Fibroblast of lung (primary cell): ENCODE measurements around the gene SLC5A10. TPM values are rescaled to one million over a fixed set of nuclear protein-coding genes. Genes with fewer than 3 reads are reported as not detected.
"Not testable (repeated sequence)": the region's sequence is repeated elsewhere in the genome, so short reads cannot be mapped to it uniquely, and the experiment has no call there.

Experiments
- DNase-seq, 2 donors: peaks; one replicate each; pipeline versions ENCODE4 v3.0.0 to v3.0.0-alpha.2; 2010; ENCODE audit warnings: low read depth in 2 of 2
- H2AFZ ChIP-seq: 2 replicates; pipeline ENCODE4 v1.5.1; 2012; ENCODE audit warnings: low read length, control low read depth, inconsistent platforms
- H3K27ac ChIP-seq: 2 replicates; pipeline ENCODE4 v1.5.1; 2011; ENCODE audit warnings: low read length, control low read depth; ENCODE audit not compliant: insufficient read depth
- H3K27me3 ChIP-seq: 2 replicates; pipeline ENCODE4 v1.5.1; 2011; ENCODE audit warnings: mild to moderate bottlenecking, low read length; ENCODE audit not compliant: control insufficient read depth, insufficient read depth
- H3K36me3 ChIP-seq: 2 replicates; pipeline ENCODE4 v1.5.1; 2011; ENCODE audit warnings: low read length; ENCODE audit not compliant: control insufficient read depth, insufficient read depth
- H3K4me1 ChIP-seq: 2 replicates; pipeline ENCODE4 v1.5.1; 2011; ENCODE audit warnings: low read length; ENCODE audit not compliant: control insufficient read depth, insufficient read depth; ENCODE audit errors: extremely low read depth
- H3K4me2 ChIP-seq: 2 replicates; pipeline ENCODE4 v1.5.1; 2011; ENCODE audit warnings: low read length, control low read depth; ENCODE audit not compliant: insufficient read depth; ENCODE audit errors: extremely low read depth
- H3K4me3 ChIP-seq, 4 experiments: fragments of 200-600 bp in 1 of 4; sonication (generic) in 1 of 4; replicated peaks in 1 of 4; 2 replicates each; pipeline ENCODE4 v1.5.1; 2011 to 2016; ENCODE audit warnings: low read length in 4 of 4, low read depth in 3 of 4, mild to moderate bottlenecking in 3 of 4, control low read depth in 2 of 4, inconsistent platforms in 1 of 4, mixed read lengths in 1 of 4; ENCODE audit not compliant: insufficient read depth in 1 of 4; ENCODE audit errors: control extremely low read depth in 1 of 4
- H3K79me2 ChIP-seq: 2 replicates; pipeline ENCODE4 v1.5.1; 2012; ENCODE audit warnings: mild to moderate bottlenecking, low read length, inconsistent platforms; ENCODE audit not compliant: control insufficient read depth, insufficient read depth
- H3K9ac ChIP-seq: 2 replicates; pipeline ENCODE4 v1.5.1; 2011; ENCODE audit warnings: mild to moderate bottlenecking, low read length, control low read depth; ENCODE audit not compliant: insufficient read depth
- H3K9me3 ChIP-seq: 2 replicates; pipeline ENCODE4 v1.5.1; 2012; ENCODE audit warnings: low read depth, low read length; ENCODE audit not compliant: control insufficient read depth, insufficient read depth
- H4K20me1 ChIP-seq: 2 replicates; pipeline ENCODE4 v1.5.1; 2011; ENCODE audit warnings: low read length; ENCODE audit not compliant: control insufficient read depth, insufficient read depth; ENCODE audit errors: extremely low read depth
- EZH2 ChIP-seq: IDR thresholded peaks from 2 replicates; pipeline ENCODE4 v1.5.1; 2012; ENCODE audit warnings: low read length, control low read depth, mild to moderate bottlenecking; ENCODE audit errors: missing control alignments
- polyA plus RNA-seq, 2 donors: library from polyadenylated mRNA; depleted of rRNA in 1 of 2; stranded (reverse) in 1 of 2; unstranded in 1 of 2; fragments of >200 nt; gene quantifications; 2 replicates each; pipeline ENCODE4 v1.2.1, GENCODE V29; 2011 to 2012; ENCODE audit warnings: missing spikeins in 1 of 2
- total RNA-seq: library from RNA; depleted of rRNA; stranded (reverse); fragments of >200 nt; gene quantifications from 2 replicates; pipeline ENCODE4 v1.2.1, GENCODE V29; 2014
- TF ChIP-seq, protein P1 (sequence below), 2 donors: IDR thresholded peaks in 1 of 2; conservative IDR thresholded peaks in 1 of 2; 1 replicate in 1 of 2; 2 replicates in 1 of 2; pipeline ENCODE4 v1.5.1; 2011 to 2012; ENCODE audit warnings: low read length in 2 of 2, control low read depth in 1 of 2, inconsistent platforms in 1 of 2, low read depth in 1 of 2, mild to moderate bottlenecking in 1 of 2

SLC5A10 gene
- total and polyA plus RNA-seq, 2 donors (not counting 1 experiment from before 2014, with no cell fraction given) = not detected

DNA sequence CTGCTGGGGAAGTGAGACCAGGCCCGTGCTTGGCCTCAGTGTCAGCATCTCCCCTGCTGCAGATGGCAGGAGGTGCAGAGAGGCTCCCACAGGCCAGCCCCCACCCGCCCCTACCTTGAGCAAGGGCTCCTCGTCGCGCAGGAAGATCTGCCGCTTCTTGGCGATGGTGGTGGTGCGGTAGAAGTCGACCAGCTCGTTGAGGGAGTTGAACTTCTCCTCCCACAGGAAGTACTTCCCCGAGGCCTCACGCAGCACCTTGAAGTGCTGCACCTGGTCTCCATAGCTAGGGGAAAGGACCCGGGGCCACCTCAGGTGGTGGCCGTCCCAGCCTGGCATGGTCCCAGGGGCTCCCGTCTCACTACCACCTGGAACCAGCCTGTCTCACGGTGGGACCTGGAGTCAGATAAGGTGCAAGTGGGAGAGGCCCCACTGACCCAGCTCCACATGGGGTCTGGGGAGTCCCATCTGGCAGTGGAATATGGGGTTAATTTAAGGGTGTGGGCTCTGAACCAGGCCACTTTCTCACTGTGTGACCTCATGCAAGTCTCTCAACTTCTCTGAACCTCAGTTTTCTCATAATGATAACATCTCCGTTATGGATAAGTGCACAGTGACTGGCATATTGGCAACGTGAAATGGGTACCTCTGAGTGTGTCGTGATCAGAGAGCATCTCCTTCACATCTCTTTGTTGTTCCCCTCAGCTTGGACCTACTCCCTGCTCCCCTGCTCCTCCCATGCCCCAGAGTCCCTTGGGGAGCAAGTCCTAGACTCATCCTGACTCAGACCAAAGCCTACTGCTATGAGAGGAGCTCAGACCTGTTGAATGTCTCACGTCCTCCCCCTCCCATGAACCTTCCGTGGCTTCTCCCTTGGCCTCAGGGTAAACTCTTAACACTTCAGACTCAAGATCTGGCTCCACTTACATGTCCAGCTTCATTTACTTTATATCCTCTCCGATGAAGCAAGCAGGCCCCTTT lies 72.4 kb downstream of the SLC5A10 start:
- Histone ChIP-seq H3K4me1 (no peaks in the 10 kb centered on the region), H2AFZ (no peak overlapping the region), H4K20me1 (no peaks in the 10 kb centered on the region), H3K27ac (no peak overlapping the region), H3K4me2 (no peak overlapping the region), H3K9me3 (no peaks in the 10 kb centered on the region), H3K79me2 (no peaks in the 10 kb centered on the region), H3K9ac (no peak overlapping the region), H3K27me3 (no peaks in the 10 kb centered on the region), H3K36me3 (no peaks in the 10 kb centered on the region), H3K4me3 (no peak overlapping the region)
- DNase-seq = no peak
- TF ChIP-seq EZH2 = no peak
- TF ChIP-seq, protein P1, sequence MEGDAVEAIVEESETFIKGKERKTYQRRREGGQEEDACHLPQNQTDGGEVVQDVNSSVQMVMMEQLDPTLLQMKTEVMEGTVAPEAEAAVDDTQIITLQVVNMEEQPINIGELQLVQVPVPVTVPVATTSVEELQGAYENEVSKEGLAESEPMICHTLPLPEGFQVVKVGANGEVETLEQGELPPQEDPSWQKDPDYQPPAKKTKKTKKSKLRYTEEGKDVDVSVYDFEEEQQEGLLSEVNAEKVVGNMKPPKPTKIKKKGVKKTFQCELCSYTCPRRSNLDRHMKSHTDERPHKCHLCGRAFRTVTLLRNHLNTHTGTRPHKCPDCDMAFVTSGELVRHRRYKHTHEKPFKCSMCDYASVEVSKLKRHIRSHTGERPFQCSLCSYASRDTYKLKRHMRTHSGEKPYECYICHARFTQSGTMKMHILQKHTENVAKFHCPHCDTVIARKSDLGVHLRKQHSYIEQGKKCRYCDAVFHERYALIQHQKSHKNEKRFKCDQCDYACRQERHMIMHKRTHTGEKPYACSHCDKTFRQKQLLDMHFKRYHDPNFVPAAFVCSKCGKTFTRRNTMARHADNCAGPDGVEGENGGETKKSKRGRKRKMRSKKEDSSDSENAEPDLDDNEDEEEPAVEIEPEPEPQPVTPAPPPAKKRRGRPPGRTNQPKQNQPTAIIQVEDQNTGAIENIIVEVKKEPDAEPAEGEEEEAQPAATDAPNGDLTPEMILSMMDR (conservative IDR thresholded peaks at IDR 0.05 in 1 of 2, IDR thresholded peaks at IDR 0.05 in 1 of 2; ENCODE audit: low read depth in 1 of 2, low read length in 2 of 2) = no peak

DNA sequence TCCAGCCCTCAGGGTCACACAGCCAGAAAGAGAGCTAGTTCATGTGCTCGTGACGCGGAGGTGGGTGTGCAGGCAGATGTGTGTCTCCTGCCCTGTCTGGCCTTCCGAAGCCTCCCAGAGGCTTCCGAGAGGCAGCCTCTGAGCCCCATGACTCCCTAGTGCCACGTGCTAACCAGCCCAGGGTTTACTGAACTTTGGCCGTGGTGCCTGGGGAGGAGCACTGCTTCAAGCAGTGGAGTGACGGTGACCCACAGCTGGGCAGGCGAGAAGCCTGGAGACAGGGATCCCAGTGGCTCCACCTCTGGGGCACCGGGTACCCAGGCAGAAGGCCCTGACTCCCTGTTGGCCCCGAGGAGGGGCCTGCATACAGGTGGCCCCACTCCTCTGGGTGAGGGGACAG lies 76.7 kb downstream of the SLC5A10 start:
- H2AFZ ChIP-seq, H3K27ac ChIP-seq, H3K4me3 ChIP-seq, H3K9me3 ChIP-seq, H3K36me3 ChIP-seq, H3K9ac ChIP-seq, H4K20me1 ChIP-seq, H3K27me3 ChIP-seq, H3K4me1 ChIP-seq, H3K4me2 ChIP-seq, H3K79me2 ChIP-seq, DNase-seq: not testable (repeated sequence)

DNA sequence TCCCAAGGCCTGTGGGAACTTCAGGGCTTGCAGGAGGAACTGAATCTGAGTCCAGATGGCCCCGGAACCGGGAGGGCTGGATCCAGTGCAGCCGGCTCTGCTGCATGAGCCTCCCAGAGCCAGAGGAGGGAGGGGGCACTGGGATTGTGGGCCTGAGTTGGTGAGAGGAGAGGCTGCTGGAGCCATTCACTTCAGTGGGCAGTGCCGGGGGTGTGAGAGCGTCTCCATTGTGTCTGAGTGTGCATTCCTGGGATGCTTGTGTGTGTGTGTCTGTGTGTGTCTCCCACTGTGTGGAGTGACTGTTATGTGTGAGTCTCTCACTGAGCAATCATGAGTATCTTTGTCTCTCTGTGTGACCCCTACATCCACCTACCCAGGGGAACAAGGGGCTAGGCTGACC lies 77.8 kb downstream of the SLC5A10 start:
- not testable (repeated sequence) for H3K4me2 ChIP-seq, H3K9me3 ChIP-seq, DNase-seq, H3K4me1 ChIP-seq, H3K79me2 ChIP-seq, H3K9ac ChIP-seq, H3K27ac ChIP-seq, H3K36me3 ChIP-seq, H3K27me3 ChIP-seq, H2AFZ ChIP-seq, H3K4me3 ChIP-seq, H4K20me1 ChIP-seq

DNA sequence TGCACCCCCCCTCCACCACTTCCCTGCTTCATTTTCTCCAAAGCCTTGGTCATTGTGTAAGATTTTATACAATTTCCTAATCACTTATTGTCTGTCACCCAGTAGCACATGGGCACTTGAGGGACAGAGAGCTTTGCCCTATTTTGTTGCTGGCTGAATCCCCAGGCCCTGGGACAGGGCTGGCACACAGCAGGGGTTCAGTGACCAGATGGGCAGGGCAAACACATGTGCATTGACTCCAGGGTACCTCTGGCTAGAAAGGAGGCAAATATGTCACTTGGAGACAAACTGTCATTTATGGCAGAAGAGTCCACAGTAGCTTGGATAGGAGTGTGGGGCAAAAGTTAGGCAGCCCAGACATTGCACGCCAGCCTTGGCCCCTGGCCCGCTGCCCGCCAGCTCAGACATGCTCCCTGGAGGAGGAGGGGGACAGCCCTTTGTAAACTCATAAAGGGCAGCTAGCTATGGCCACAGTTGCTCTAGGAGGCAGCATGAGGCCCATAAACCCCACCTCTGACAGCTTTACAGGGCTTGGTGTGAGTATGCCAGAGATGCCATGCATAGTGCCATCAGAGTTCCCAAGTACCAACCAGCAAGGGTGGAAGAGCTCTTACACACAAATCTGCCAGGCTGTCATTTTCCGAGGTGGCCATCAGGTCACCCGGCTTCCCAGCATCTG lies 78.9 kb downstream of the SLC5A10 start:
- H3K27me3 ChIP-seq, H3K4me1 ChIP-seq, H3K36me3 ChIP-seq, H3K9me3 ChIP-seq, H3K4me3 ChIP-seq, H3K4me2 ChIP-seq, H4K20me1 ChIP-seq, H3K9ac ChIP-seq, H3K27ac ChIP-seq, H3K79me2 ChIP-seq, H2AFZ ChIP-seq, DNase-seq: not testable (repeated sequence)
